ENCODE measurements around the gene MAS1. TPM values are rescaled to one million over a fixed set of nuclear protein-coding genes. Genes with fewer than 3 reads are reported as not detected.

Gene MAS1
- total and polyA plus RNA-seq, 4 donors = under 0.01 TPM; not detected in 3

GRCh38 chr6:159854959-159855358 lies 35.8 kb upstream of the MAS1 start:
- 82% methylated on average over 3 of the region's 3 CpGs for WGBS
- Histone ChIP-seq H3K27ac (ENCODE audit: low read depth in 1 of 2, low read length in 2 of 2) (no peak overlapping the region), H3K4me3 (ENCODE audit: low read depth in 1 of 3, low read length in 3 of 3) (no peak overlapping the region), H3K9ac (ENCODE audit: low read depth in 1 of 2, low read length in 2 of 2) (no peak overlapping the region), H3K4me1 (ENCODE audit: control insufficient read depth in 4 of 4, insufficient read depth in 4 of 4, low read length in 3 of 4) (no peaks in the 10 kb centered on the region), H3K36me3 (ENCODE audit: control insufficient read depth in 4 of 4, insufficient read depth in 3 of 4, low read depth in 1 of 4, low read length in 3 of 4) (no peaks in the 10 kb centered on the region), H3K9me3 (ENCODE audit: control insufficient read depth in 4 of 4, low read length in 3 of 4) (no peaks in the 10 kb centered on the region), H3K27me3 (ENCODE audit: control insufficient read depth in 4 of 4, insufficient read depth in 4 of 4, low read length in 3 of 4) (no peaks in the 10 kb centered on the region)
- no peak for DNase-seq (ENCODE audit: low spot score)
- TF ChIP-seq ZBTB33 (IDR thresholded peaks at IDR 0.05) (no peak), GABPA (IDR thresholded peaks at IDR 0.05 in 1 of 2, conservative IDR thresholded peaks at IDR 0.05 in 1 of 2) (no peak), ATF3 (IDR thresholded peaks at IDR 0.05) (no peak), EGR1 (IDR thresholded peaks at IDR 0.05; ENCODE audit: low read depth in 2 of 2) (no peak), RXRA (IDR thresholded peaks at IDR 0.05) (no peak), RAD21 (IDR thresholded peaks at IDR 0.05) (no peak), FOXA1 (IDR thresholded peaks at IDR 0.05) (no peak), NR2F2 (IDR thresholded peaks at IDR 0.05) (no peak), HNF4G (IDR thresholded peaks at IDR 0.05) (no peak), SP1 (IDR thresholded peaks at IDR 0.05) (no peak)

DNA sequence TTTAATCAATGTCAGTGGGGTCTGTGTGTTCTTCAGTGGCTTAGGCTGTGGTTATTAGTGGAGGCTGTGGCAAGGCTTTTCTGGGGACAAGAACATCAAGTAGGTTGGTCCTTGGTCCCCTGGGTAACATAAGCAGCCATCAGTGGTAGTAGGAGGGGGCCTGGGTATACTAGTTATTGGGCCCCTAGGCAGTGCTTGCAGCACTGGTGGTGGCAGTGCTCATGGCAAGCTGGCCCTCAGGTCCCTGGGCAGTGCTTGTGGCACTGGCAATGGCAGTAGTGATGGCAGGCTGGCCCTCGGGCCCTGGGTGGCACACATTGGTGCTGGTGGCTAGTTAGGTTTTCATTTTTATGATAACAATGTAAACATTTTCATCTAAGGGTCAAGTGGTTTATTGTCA lies 32.5 kb upstream of the MAS1 start:
- Histone ChIP-seq H3K27me3 (ENCODE audit: control insufficient read depth in 4 of 4, insufficient read depth in 4 of 4, low read length in 3 of 4) (no peaks in the 10 kb centered on the region), H3K9ac (ENCODE audit: low read depth in 1 of 2, low read length in 2 of 2) (no peak overlapping the region)
- TF ChIP-seq, protein P1, sequence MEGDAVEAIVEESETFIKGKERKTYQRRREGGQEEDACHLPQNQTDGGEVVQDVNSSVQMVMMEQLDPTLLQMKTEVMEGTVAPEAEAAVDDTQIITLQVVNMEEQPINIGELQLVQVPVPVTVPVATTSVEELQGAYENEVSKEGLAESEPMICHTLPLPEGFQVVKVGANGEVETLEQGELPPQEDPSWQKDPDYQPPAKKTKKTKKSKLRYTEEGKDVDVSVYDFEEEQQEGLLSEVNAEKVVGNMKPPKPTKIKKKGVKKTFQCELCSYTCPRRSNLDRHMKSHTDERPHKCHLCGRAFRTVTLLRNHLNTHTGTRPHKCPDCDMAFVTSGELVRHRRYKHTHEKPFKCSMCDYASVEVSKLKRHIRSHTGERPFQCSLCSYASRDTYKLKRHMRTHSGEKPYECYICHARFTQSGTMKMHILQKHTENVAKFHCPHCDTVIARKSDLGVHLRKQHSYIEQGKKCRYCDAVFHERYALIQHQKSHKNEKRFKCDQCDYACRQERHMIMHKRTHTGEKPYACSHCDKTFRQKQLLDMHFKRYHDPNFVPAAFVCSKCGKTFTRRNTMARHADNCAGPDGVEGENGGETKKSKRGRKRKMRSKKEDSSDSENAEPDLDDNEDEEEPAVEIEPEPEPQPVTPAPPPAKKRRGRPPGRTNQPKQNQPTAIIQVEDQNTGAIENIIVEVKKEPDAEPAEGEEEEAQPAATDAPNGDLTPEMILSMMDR (IDR thresholded peaks at IDR 0.05; ENCODE audit: low read depth, low read length, missing input control) = no peak
- TF ChIP-seq EGR1 (IDR thresholded peaks at IDR 0.05; ENCODE audit: low read depth in 2 of 2) = no peak
- no peak for TF ChIP-seq FOXA2 (IDR thresholded peaks at IDR 0.05)
- no peak for TF ChIP-seq HNF4G (IDR thresholded peaks at IDR 0.05)
- TF ChIP-seq GABPA (IDR thresholded peaks at IDR 0.05 in 1 of 2, conservative IDR thresholded peaks at IDR 0.05 in 1 of 2) = no peak
- TF ChIP-seq RAD21 (IDR thresholded peaks at IDR 0.05) = no peak
- no peak for TF ChIP-seq TAF1 (conservative IDR thresholded peaks at IDR 0.05)
- TF ChIP-seq FOXA1 (IDR thresholded peaks at IDR 0.05) = no peak
- TF ChIP-seq REST (IDR thresholded peaks at IDR 0.05) = no peak
- no peak for TF ChIP-seq JUND (IDR thresholded peaks at IDR 0.05)
- no peak for TF ChIP-seq RXRA (IDR thresholded peaks at IDR 0.05)
- TF ChIP-seq YY1 (IDR thresholded peaks at IDR 0.05) = no peak
- no peak for TF ChIP-seq HNF4A (conservative IDR thresholded peaks at IDR 0.05)
- TF ChIP-seq NR2F2 (IDR thresholded peaks at IDR 0.05) = no peak
- no peak for TF ChIP-seq MAX (IDR thresholded peaks at IDR 0.05)

More for the DNA sequence above, 32.5 kb upstream of the MAS1 start:
- no peaks in the 10 kb centered on the region for H3K36me3 ChIP-seq (ENCODE audit: control insufficient read depth in 4 of 4, insufficient read depth in 3 of 4, low read depth in 1 of 4, low read length in 3 of 4)
- H3K4me1 ChIP-seq (ENCODE audit: control insufficient read depth in 4 of 4, insufficient read depth in 4 of 4, low read length in 3 of 4) = no peaks in the 10 kb centered on the region
- H3K27ac ChIP-seq (ENCODE audit: low read depth in 1 of 2, low read length in 2 of 2) = no peak overlapping the region
- no peaks in the 10 kb centered on the region for H3K9me3 ChIP-seq (ENCODE audit: control insufficient read depth in 4 of 4, low read length in 3 of 4)
- no peak for DNase-seq (ENCODE audit: low spot score)
- no peak overlapping the region for H3K4me3 ChIP-seq (ENCODE audit: low read depth in 1 of 3, low read length in 3 of 3)
- 92% methylated on average over 1 of the region's 1 CpG for WGBS

Data from liver (tissue), 9 donors.